Stimulated activated CD4-positive, alpha-beta T cell treated with anti-CD3 and anti-CD28 coated beads, TNF-alpha, amount 100 ng/mL, for 48 hours (primary cell): ENCODE measurements around the gene ITGAE.
"Not testable (repeated sequence)": the region's sequence is repeated elsewhere in the genome, so short reads cannot be mapped to it uniquely, and the experiment has no call there.

Experiments used
- DNase-seq, 3 donors: peaks; one replicate each; pipeline ENCODE4 v3.0.0-alpha.2; 2020; ENCODE audit warnings: low read depth in 3 of 3

The ITGAE gene

GRCh38 chr17:3795390-3796102 lies 5.4 kb downstream of the ITGAE start:
- DNase-seq = no peak

- no peak for DNase-seq
Observed at GRCh38 chr17:3794557-3795389, 6.2 kb downstream of the ITGAE start.

GRCh38 chr17:3794152-3794551 lies 6.8 kb downstream of the ITGAE start:
- not testable (repeated sequence) for DNase-seq

GRCh38 chr17:3793258-3793657 lies 7.7 kb downstream of the ITGAE start:
- DNase-seq = not testable (repeated sequence)

GRCh38 chr17:3792481-3792880 lies 8.5 kb downstream of the ITGAE start:
- DNase-seq = no peak

GRCh38 chr17:3788200-3788599 lies 12.8 kb downstream of the ITGAE start:
- no peak for DNase-seq

GRCh38 chr17:3785323-3785722 lies 15.7 kb downstream of the ITGAE start:
- DNase-seq = not testable (repeated sequence)

- no peak for DNase-seq
Observed at GRCh38 chr17:3782751-3783150, 18.2 kb downstream of the ITGAE start.

- no peak for DNase-seq
Observed at GRCh38 chr17:3780986-3781385, 20.0 kb downstream of the ITGAE start.

GRCh38 chr17:3777366-3778120 lies 23.4 kb downstream of the ITGAE start:
- no peak for DNase-seq

- no peak for DNase-seq
Observed at GRCh38 chr17:3773966-3774365, 27.0 kb downstream of the ITGAE start.

GRCh38 chr17:3773511-3773910 lies 27.5 kb downstream of the ITGAE start:
- DNase-seq = no peak

- DNase-seq = no peak
Observed at GRCh38 chr17:3772764-3773163, 28.2 kb downstream of the ITGAE start.

GRCh38 chr17:3771140-3771539 lies 29.8 kb downstream of the ITGAE start:
- no peak for DNase-seq

- DNase-seq = no peak
Observed at GRCh38 chr17:3770466-3770865, 30.5 kb downstream of the ITGAE start.

- DNase-seq = no peak
Observed at GRCh38 chr17:3768769-3769168, 32.2 kb downstream of the ITGAE start.

GRCh38 chr17:3768341-3768740 lies 32.6 kb downstream of the ITGAE start:
- DNase-seq = no peak

- DNase-seq = no peak
Observed at GRCh38 chr17:3766779-3767178, 34.2 kb downstream of the ITGAE start.

GRCh38 chr17:3765981-3766380 lies 35.0 kb downstream of the ITGAE start:
- no peak for DNase-seq

- DNase-seq = no peak
Observed at GRCh38 chr17:3763777-3764170, 37.2 kb downstream of the ITGAE start.

- DNase-seq = no peak
Observed at GRCh38 chr17:3762922-3763776, 37.8 kb downstream of the ITGAE start.
